Frontal cortex (tissue), 4 donors: Measurements from ENCODE around the gene ADAMTS2. TPM values are rescaled to one million over a fixed set of nuclear protein-coding genes. Genes with fewer than 3 reads are reported as not detected.

Experiments used
- DNase-seq, 2 donors: peaks; one replicate each; pipeline ENCODE4 v3.0.0; 2012; ENCODE audit warnings: low spot score in 2 of 2
- FAIRE-seq: peaks from 2 replicates; lab custom pipeline; 2012; peaks lifted over from hg19 to GRCh38; lab: Jason Lieb, UNC
- total RNA-seq: library from RNA; depleted of rRNA; stranded (reverse); fragments of >200 nt; gene quantifications from one replicate; pipeline ENCODE4 v1.2.3, GENCODE V29; 2014
- donor health status: control.
- donor health status: control.
- donor health status: control.

Gene ADAMTS2
- total RNA-seq, 1 donor from 2014 or later, result 3.3 TPM

DNA sequence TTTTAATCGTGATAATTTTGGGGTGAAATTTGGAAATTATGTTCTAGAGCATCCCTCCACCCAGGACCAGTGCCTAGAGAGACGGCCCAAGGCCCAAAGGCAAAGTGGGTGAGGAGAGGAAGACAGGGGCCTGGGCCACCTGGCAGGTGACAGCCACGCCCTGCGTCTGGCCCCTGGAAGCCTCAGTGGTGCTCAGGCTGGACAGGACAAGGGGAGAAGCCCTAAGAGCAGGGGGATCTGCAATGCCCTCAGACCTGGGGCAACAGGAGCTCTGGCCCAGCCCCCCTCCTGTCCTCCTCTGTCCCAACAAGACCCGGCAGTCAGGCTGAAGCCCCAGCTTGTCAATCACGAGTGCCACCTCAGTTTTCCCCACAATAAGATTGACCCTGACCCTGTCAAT is 134.8 kb downstream of the ADAMTS2 start:
- FAIRE-seq, result no peak
- no peak for DNase-seq

DNA sequence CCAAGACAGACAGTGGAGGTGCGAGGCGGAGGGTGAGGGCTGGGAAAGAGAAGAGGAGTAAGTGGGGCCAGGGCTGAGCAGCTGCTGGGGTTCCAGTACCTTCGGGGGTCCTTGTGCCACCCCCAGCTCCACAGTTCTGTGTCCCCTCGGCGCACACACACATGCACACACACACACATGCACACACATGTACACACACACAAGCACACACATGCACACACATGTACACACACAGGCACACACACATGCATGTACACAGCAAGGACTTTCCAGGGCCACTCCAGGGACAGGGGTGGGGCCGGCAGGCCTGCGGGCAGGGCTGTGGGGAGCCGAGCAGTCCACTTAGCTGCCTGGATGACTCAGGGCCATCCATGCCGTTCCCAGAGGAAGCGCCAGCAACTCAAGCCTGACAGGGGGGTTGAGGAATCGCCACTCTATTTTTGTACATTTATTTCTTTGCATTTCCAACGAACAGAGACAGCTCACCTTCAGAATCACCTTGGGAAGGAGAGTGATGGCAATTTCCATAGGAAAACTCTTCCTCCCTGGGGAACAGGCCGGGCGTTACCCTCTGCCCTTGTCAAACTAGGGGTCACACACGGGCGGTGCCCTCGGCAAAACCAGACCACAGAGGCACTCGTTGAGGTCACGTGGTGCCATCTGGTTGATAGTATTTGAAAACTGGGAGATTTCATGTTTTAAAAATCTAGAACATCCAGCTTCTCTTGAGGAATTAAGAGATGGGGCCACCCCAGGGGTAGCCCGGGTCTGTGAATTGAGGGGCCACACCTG is 135.7 kb downstream of the ADAMTS2 start:
- no peak for DNase-seq
- FAIRE-seq, result no peak

DNA sequence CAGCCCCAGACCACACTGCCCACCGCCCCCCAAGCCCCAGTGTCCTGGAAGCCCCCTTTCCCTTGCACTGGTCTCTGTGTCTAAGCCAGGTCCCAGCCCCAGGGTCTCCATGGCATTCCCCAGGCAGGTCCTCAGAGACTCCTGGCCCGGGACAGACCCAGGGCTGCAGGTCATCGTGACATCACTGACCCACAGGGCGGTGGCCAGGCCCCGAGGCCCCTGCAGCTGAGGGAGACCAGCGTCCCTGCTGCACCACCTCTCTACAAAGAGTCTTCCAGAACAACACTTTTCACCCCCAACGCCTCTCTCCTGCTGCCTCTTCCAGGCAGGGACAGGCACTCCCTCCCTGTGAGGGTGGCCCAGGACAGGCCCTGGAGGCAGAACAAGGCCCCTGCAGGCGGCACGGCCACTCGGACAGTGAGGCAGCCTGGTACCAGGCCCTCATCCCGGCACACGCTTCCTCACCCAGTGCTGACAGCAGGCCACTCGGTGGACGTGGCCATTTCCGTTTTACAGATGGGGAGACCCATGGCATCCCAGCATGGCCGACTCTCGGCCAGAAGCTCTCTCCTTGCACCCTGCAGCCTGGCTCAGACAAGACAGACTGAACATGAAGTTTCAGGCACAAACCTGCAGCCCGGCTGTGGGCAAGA is 136.4 kb downstream of the ADAMTS2 start:
- no peak for FAIRE-seq
- DNase-seq, result no peak

DNA sequence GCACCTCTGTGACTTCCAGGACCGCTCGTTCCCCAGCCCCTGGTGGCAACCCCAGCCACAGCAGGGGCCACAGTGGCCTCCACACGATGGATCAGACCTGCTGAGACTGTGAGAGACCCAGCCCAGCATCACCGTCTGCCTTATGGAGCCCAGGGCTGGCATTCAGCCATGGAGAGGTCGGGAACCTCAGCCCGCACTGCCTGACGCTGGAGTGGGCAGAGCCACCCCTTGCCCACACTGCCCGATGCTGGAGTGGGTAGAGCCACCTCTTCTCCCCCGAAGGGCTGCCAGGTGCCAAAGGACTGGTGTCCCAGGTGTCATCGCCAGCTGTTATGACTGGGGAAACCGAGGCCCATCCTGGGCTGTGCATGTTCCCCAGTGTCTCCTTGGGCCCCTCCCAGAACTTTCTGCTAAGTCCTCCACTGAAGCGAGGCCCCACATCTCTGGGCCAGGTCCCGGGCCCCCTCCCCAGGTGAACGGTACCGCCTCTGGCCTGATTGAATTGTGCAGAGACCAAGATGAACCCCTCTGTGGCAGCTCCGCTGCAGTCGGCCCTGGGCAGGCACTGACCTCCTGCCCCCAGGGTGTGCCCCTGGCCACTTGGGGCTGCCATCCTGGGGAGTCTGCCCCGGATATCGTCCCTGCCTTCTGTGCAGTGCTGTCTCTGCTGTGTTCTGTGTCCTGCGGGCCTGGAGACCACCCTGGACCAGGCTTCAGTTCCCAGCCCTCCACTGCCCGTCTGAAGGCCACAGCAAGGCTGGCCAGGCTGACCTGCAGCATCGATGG is 137.1 kb downstream of the ADAMTS2 start:
- no peak for DNase-seq
- FAIRE-seq, result no peak

DNA sequence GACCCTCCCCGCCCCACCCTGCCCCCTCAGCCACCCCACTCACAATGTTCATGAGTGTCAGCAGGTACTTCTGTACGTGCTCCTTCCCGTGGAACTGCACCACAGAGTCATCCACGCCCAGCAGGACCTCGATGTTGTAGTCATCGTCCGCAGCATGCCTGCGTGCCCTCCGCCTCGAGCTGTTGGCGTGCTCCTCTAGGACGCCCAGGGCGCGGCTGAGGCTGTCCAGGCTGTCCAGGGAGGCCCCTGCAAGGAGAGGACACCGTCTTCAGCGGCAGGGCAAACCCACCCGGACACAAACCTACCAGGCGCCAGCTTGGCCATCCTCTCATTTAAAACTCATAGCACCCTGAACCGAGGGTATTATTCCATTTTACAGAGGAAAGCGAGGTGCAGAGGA is 137.8 kb downstream of the ADAMTS2 start:
- DNase-seq, result no peak
- FAIRE-seq, result no peak

DNA sequence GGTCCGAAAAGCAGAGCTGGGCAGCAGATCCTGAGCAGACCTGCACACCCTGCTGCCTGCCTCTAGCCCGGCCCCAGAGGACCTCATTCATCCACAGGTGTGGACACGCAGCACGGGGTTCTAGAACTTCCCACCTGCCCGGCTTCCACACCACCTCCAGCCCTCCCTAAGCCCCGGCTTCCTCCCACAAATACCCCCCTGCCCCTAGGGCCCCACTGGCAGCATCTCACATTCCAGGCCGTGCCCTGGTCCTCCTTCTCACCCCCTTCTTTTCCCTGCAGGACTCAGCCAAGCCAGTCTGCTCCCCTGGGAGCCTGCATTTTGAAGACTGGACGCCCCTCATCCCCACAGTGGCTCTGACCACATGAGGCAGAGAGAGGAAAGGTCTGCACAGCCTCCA is 138.9 kb downstream of the ADAMTS2 start:
- no peak for FAIRE-seq
- no peak for DNase-seq

DNA sequence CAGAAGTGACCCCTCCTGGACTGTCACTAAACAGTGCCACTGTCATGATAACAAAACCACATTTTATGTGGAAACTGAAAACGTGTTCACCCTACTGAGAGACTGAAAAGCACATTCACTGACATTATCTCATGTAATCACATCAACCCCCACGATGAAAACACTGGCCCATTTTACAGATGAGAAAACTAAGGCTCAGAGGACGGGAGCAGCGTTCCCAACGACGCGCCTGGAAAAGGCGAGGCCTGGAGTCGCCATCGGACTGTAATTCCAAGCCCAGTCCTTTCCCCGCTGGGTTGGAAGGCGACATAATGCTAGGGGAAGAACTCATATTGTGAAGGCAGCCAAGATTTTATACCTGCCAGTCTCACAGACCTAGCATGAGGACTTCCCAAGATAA is 140.0 kb downstream of the ADAMTS2 start:
- FAIRE-seq (no peak), DNase-seq (no peak)

DNA sequence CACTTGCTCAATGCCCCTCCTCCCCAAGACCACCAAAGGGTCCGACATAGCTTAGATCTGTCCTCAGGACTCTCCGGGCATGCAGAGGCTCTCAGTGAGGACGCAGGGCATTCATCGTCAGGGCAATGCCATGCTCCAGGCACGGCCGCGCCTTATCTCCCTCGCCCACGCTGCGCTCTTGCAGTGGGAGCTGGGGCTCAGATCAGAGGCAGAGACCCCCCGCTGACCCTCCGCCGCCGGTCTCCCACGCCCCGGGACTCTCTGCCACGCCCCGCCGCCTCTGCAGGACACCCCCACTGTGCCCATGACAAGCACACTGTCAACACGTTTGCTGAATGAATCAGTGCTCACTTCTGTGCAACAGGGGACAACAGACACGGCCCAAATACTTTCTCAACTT is 140.7 kb downstream of the ADAMTS2 start:
- no peak for FAIRE-seq
- no peak for DNase-seq

DNA sequence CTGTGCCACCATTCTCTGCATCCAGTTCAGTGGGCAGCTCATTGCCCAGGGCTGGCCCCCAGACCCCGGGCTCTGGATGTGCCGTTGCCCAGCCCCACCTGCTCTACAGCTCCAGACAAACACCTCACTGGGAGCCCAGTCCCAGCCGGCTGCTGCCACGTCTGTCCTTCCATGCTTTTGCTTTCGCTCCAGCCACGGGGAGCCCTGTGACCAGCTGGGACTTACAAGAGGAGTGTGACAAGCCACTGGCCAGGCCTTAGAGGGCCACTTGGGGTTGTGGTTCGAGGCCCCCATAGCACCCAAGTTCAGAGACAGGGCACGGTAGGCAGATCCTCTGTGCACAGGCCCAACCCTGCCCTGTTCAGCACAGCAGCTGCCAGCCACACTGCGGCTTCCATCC is 142.0 kb downstream of the ADAMTS2 start:
- no peak for DNase-seq
- no peak for FAIRE-seq

DNA sequence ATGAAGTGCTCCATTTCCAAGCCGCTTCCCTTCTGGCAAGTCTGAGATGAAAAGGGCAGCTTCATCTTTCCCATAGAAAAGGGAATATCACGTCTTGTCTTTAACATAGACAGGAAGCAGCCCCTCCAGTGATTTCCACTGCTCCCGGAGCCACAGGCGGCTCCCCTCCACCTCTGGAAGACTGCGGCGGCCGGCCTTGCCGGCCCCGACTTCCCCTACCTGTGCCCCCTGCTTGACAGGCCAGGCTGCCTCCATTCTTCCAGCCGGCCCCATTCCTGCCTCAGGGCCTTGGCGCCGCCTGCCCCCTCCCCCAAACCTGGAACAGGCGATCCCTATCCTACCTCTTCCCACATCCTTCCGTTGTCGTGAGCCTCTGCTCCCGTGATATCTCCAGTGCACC is 143.3 kb downstream of the ADAMTS2 start:
- no peak for DNase-seq

DNA sequence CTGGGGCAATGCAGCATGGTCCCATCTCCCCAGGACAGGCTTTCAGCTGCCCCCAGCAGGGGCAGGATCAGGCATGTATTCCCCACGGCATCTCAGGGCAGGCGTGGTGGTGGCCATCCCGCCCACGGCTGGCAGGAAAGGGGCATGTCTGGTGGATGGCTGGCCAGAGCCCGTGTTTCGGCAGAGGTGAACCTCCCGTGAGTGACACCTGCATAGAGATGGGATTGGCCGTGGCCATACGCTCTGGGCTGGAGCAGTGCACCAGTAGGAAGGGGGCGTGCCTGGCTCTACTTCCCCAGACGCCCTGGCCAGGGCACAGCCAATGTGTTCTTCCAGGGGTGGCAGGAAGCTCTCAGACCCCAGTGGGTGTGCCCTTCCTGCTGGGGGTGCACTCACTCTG is 146.0 kb downstream of the ADAMTS2 start:
- FAIRE-seq, result no peak
- no peak for DNase-seq

More for the DNA sequence above, 143.3 kb downstream of the ADAMTS2 start:
- FAIRE-seq, result no peak

DNA sequence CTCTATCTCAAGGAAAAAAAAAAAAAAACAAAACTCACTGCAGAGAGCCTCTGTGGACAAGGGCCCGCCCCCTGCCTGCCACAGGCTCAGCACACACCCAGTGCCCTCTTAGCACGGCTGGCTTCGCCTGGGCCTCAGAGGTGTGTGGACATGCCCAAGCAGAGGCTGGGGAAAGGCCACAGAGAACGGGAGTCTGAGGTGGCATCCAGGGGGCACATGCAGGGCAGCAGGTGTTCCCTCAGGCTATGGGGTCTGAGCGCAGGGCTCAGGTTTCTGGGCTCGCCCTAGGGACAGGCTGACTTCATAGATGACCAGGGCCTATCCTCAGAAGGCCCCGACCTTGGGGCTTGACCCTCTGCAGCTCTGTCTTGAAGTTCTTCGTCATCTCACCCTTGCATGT is 146.4 kb downstream of the ADAMTS2 start:
- FAIRE-seq (no peak), DNase-seq (no peak)

DNA sequence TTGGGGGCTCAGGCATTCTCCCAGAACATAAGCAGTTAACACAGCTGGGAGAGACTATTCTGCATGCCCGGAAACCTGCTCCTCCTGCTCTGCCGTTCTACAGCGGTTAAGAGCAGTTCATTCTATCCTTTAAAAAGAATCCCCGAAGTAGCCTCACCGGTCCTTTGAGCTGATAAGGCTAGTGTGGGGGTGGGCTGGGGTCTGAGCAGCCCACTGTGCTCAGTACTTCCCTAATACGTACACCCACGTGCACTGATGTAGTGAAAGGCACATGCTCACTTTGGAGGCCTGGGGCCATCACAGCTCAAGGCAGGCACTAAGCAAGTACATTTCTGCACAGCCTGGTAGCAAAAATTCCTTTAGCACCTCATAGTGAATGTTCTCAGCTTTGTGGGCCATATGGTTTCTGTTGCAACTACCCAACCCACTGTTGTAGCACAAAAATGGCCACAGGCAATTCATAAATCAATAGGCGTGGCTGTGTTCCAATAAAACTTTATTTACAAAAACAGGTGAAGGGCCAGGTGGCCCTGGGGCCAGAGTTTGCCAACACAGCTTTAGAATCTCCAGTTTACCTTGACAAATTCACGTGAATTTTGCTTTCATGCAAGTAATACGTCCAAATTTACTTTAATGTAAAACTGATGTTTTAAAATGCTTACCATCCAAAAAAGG is 148.7 kb downstream of the ADAMTS2 start:
- no peak for FAIRE-seq
- DNase-seq, result no peak

DNA sequence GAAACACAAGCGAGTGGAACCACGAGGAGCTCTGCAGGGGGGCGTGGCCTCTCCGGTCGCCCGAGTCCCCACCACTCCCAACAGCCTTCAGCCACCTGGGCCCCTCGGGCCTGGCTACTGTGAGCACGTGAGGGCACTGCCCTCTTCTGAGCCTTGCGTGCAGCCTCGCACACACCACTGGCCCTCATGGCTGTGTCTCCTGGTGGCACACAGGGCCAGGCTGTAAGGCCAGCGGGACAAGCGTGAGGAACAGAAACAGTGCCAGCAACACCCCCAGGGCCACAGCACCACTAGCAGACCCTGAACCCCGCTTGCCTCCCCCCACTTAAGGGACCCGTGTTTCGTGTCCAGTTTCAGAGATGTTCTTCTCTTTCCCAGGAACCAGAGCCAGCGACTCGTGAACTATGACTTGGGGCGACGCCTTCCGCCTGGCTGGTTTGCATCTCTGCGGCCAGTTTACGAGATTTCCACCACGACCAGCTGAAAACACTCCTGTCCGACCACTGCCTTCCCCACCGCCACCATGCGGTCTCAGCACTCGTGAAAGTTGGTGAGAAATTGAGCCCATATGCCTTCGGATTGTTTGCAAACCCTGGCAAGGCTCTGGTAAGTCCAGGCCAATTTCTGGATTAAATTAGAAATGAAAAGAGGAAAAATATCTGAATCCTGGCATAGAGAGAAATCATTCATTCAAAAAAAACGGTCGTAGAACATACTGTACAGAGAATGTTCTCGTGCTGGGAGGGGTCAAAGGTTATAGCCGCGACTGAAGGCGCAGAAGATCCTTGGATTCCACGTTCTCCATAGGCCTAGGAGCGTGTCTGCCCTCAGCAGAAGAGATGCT is 149.5 kb downstream of the ADAMTS2 start:
- no peak for DNase-seq
- FAIRE-seq, result no peak

DNA sequence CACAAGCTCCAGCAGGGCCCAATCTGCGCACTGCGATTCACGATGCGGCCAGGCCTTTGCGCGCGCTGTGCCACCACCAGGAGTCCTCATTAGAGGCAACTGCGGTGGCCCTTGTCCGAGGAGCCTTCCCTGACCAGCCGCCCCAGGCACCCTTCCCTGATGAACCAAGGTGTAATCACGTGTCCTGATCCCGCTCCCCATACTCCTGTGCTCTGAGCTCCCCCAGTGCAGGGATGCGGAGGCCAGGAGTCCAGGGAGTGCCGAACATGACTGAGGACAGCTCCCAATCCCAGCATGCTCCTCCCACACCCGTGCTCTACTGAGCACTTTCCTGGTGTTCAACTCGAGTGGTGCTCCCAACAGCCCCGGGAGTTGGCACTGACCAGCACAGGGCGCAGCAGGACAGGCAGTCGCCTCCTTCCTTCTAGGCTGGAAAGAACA is 150.3 kb downstream of the ADAMTS2 start:
- FAIRE-seq (no peak), DNase-seq (no peak)

DNA sequence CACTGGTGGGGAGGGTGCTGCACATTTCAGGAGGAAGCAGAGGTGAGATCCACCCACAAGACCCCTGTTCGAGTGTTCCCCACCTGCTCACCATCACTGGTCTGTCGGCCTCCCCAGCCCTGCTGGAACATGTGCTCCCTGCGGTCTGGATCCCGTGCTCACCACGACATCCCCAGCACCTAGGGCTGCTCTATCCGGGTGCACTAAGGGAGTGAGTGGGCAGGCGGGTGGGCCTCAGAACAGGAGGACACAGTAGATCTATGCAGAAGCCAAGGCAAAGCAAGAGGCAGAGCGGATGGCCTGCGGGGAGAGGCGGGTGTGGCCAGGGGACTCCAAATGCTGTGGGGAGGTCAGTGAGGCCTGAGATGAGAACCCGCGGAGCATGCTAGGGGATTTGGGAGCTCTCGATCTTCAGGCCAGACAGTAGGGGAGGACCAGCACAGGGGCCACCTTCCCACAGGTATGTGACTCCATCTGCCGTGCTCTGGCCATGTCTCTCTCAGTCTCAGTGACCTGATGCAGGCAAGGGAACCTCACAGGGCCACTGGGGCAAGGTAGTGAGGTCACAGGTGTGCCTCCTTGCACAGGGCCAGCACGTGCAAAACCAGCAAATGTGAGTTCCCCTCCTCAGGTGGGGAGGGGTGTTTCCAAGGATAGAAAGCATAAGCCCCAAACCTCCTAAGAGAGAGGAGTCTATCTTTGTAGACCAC is 150.9 kb downstream of the ADAMTS2 start:
- DNase-seq (no peak), FAIRE-seq (no peak)

DNA sequence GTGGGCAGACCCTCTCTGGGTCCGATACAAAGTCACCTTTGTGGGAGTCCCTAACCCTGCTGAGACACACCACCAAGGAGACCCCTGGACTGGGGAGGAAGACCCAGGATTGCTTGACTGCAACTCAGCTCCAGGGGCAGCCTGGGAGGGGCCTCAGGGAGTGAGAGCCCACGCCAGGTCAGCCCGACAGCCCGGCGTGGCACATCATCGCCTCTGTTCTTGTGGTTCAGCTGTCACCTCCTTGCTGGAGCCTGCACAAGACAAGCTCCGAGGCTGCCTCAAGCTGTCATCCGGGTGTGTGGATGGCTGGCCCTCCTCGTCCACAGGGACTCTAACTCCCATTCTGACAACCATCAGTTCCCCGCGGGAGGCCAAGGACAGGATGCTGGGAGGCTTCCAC is 151.5 kb downstream of the ADAMTS2 start:
- FAIRE-seq (no peak), DNase-seq (no peak)

DNA sequence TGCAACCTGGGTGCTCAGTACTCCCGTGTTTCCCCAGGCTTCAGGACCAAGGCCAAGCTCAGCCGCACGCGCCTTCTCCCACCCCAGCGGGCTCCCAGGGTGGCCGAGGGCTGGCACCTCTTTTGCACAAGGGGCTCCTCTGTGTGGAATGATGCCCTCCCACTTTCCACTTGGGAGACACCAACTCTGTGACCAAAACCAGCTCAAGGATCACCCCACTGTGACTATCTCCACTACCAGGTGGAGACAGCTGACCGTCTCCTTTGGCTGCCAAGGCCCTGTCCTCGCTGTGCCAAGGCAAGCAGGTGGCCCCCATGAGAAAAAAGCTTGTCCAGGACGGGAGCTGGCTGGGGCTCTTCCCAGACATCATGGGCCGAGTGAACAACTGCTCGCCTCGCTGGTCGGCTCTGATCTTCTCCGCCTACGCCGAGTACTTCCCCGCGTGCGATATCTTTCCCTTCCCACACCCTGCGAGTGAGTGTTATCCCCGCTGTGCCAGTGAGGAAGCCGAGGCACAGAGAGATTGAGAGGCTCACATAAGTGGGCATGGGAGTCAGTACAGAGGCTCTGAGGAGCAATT is 152.3 kb downstream of the ADAMTS2 start:
- no peak for FAIRE-seq

More for the DNA sequence above, 152.3 kb downstream of the ADAMTS2 start:
- DNase-seq, result no peak
